ENCODE measurements around the gene SLC25A12.

The SLC25A12 gene

DNA sequence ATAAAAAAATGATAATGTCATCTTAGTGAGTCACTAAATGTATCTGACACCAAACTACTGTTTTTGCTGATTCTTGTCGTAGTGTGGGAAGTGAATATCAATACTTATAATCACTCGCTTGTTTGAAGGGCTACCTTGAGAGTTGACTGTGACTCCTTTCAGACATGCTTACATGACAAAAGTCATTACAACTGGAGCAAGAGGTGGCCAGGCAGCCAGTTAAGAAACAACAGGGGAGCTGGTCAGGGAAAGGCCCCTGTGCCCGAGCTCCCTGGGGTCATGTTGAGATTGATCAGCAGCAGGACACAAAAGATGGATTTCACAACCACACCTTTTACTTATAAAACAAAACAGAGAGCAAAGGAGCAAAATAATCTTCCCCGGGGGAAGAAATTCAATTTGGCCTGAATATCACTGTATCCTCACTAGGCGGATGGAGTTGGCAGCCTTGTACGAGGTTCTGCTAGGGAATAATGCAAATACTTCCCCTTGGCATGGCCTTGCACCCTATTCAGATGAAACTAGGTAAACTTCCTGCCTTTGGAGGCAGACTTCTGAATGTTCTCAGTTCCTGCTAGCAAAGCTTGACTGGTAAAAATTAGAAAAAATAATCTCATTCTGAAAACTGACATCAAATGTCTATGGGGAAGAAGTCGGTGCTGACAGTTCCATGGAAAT is 105.6 kb downstream of the SLC25A12 start:
- no peak for DNase-seq
- no peak overlapping the region for H3K14ac ChIP-seq (ENCODE audit: low read length)
- no peak overlapping the region for H2BK5ac ChIP-seq (ENCODE audit: low read depth, low read length, poor library complexity)
- no peaks in the 10 kb centered on the region for H3K79me2 ChIP-seq (ENCODE audit: control insufficient read depth, insufficient read depth, low read length, poor library complexity)
- H3K18ac ChIP-seq (ENCODE audit: low read length), result no peak overlapping the region
- no peak overlapping the region for H3K4me3 ChIP-seq (ENCODE audit: low read depth, low read length)
- H3K4me1 ChIP-seq (ENCODE audit: control insufficient read depth in 1 of 2, insufficient read depth in 2 of 2, low read length in 2 of 2), result peaks cover under 1 to 4% of the 10 kb centered on the region in 2 experiments
- no peak overlapping the region for H4K12ac ChIP-seq (ENCODE audit: low read depth, low read length)
- no peak overlapping the region for H3K4me2 ChIP-seq (ENCODE audit: low read length)
- no peaks in the 10 kb centered on the region for H3K27me3 ChIP-seq (ENCODE audit: insufficient read depth, low read length)
- no peaks in the 10 kb centered on the region for H3K79me1 ChIP-seq (ENCODE audit: low read length)
- H3K27ac ChIP-seq (ENCODE audit: low read depth, low read length), result no peak overlapping the region
- no peak overlapping the region for H2BK12ac ChIP-seq (ENCODE audit: low read length)
- H3K36me3 ChIP-seq (ENCODE audit: control insufficient read depth in 1 of 2, insufficient read depth in 2 of 2, low read length in 2 of 2), result peaks cover 0 to 3% of the 10 kb centered on the region in 2 experiments
- H3K4ac ChIP-seq (ENCODE audit: low read depth, low read length), result no peak overlapping the region
- H3K23ac ChIP-seq (ENCODE audit: low read length), result no peak overlapping the region
- H4K91ac ChIP-seq (ENCODE audit: low read depth, low read length), result no peak overlapping the region
- H3K9ac ChIP-seq (ENCODE audit: low read length), result no peak overlapping the region
- H2BK120ac ChIP-seq (ENCODE audit: insufficient read depth, low read length, poor library complexity), result no peak overlapping the region
- no peak overlapping the region for H2AFZ ChIP-seq (ENCODE audit: insufficient read depth, low read length, poor library complexity)
- WGBS (ENCODE audit: extremely low coverage, insufficient coverage, insufficient read length), result no CpG with 5 or more reads among the region's 7 CpGs
- no peaks in the 10 kb centered on the region for H3K9me3 ChIP-seq (ENCODE audit: insufficient read depth, low read depth, low read length)
- no peak overlapping the region for H4K8ac ChIP-seq (ENCODE audit: low read depth, low read length)
- H2AK5ac ChIP-seq (ENCODE audit: low read length), result no peak overlapping the region

DNA sequence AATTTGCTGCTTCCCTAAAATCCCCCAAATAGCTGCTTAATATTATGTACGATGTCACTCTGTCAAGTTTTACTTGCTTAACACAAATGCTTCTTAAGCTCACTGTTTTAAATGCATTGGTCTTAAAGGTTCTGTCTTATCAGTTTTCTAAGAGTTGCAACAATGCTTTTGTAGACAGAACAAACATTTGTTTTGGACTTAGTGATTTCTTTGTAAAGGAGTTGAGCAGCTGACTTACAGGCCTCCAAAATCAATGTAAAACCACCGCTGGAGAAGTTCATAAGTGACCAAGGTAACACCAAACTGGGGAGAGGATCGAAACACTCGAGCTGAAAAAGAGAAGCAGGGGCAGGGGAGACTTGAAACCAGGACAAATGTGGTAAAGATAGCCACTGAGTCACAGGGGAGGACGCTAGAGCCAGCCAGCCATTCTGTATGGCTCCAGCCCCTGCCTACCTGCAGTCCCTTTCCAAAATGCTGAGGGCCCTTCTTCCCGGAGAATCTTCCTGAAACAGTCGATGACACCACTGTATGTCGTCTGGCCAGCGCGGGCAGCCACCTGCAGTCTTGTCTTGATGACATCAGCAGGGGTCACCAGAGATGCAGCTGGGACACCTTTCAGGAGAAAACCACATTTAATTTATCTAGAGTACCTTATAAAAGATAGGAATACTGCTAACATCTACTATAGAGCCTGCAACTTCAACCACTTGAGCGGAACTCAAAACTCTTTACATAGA is 106.5 kb downstream of the SLC25A12 start:
- Histone ChIP-seq H3K9me3 (ENCODE audit: insufficient read depth, low read depth, low read length) (no peaks in the 10 kb centered on the region), H3K18ac (ENCODE audit: low read length) (no peak overlapping the region), H3K9ac (ENCODE audit: low read length) (no peak overlapping the region), H2AFZ (ENCODE audit: insufficient read depth, low read length, poor library complexity) (no peak overlapping the region), H2AK5ac (ENCODE audit: low read length) (no peak overlapping the region), H2BK12ac (ENCODE audit: low read length) (no peak overlapping the region), H2BK5ac (ENCODE audit: low read depth, low read length, poor library complexity) (no peak overlapping the region), H3K27ac (ENCODE audit: low read depth, low read length) (no peak overlapping the region), H3K79me1 (ENCODE audit: low read length) (no peaks in the 10 kb centered on the region), H4K91ac (ENCODE audit: low read depth, low read length) (no peak overlapping the region), H3K4ac (ENCODE audit: low read depth, low read length) (no peak overlapping the region), H4K8ac (ENCODE audit: low read depth, low read length) (no peak overlapping the region), H3K4me1 (ENCODE audit: control insufficient read depth in 1 of 2, insufficient read depth in 2 of 2, low read length in 2 of 2) (peaks cover 0 to 3% of the 10 kb centered on the region in 2 experiments), H3K4me3 (ENCODE audit: low read depth, low read length) (no peak overlapping the region), H3K27me3 (ENCODE audit: insufficient read depth, low read length) (no peaks in the 10 kb centered on the region), H4K12ac (ENCODE audit: low read depth, low read length) (no peak overlapping the region), H3K14ac (ENCODE audit: low read length) (no peak overlapping the region), H3K79me2 (ENCODE audit: control insufficient read depth, insufficient read depth, low read length, poor library complexity) (no peaks in the 10 kb centered on the region), H3K36me3 (ENCODE audit: control insufficient read depth in 1 of 2, insufficient read depth in 2 of 2, low read length in 2 of 2) (peaks cover 0 to 3% of the 10 kb centered on the region in 2 experiments), H3K23ac (ENCODE audit: low read length) (no peak overlapping the region), H2BK120ac (ENCODE audit: insufficient read depth, low read length, poor library complexity) (peak overlapping the region; percentile 6), H3K4me2 (ENCODE audit: low read length) (no peak overlapping the region)
- WGBS (ENCODE audit: extremely low coverage, insufficient coverage, insufficient read length), result no CpG with 5 or more reads among the region's 11 CpGs
- DNase-seq, result no peak

DNA sequence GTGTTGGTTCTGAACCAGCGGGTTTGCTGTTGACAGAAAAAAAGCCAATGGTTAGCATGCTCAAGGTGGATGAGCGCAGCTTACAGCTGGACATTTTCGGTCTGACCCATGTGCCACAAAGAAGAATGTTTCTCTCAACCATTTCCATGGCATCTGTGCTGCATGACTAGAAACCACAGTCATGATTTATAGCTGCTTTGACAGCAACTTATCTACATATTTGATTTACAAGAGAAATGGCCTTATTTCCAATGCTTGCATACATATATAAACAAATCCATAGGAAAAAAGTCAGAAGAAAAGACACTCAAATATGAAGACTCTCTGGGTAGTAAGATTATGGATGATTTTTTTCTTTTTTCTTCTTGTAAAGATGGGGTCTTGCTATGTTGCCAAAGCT is 108.6 kb downstream of the SLC25A12 start:
- H3K79me1 ChIP-seq (ENCODE audit: low read length), result no peaks in the 10 kb centered on the region
- H4K12ac ChIP-seq (ENCODE audit: low read depth, low read length), result no peak overlapping the region
- H3K23ac ChIP-seq (ENCODE audit: low read length), result no peak overlapping the region
- no peak overlapping the region for H4K91ac ChIP-seq (ENCODE audit: low read depth, low read length)
- H3K14ac ChIP-seq (ENCODE audit: low read length), result no peak overlapping the region
- no peak overlapping the region for H2AK5ac ChIP-seq (ENCODE audit: low read length)
- no peak overlapping the region for H3K18ac ChIP-seq (ENCODE audit: low read length)
- H3K9ac ChIP-seq (ENCODE audit: low read length), result peak overlapping the region; percentile 21
- H3K9me3 ChIP-seq (ENCODE audit: insufficient read depth, low read depth, low read length), result no peaks in the 10 kb centered on the region
- no peaks in the 10 kb centered on the region for H3K79me2 ChIP-seq (ENCODE audit: control insufficient read depth, insufficient read depth, low read length, poor library complexity)
- no peaks in the 10 kb centered on the region for H3K27me3 ChIP-seq (ENCODE audit: insufficient read depth, low read length)
- no peak overlapping the region for H3K4ac ChIP-seq (ENCODE audit: low read depth, low read length)
- no peak overlapping the region for H2AFZ ChIP-seq (ENCODE audit: insufficient read depth, low read length, poor library complexity)
- H3K4me2 ChIP-seq (ENCODE audit: low read length), result no peak overlapping the region
- H3K4me3 ChIP-seq (ENCODE audit: low read depth, low read length), result no peak overlapping the region
- DNase-seq, result no peak
- no CpG with 5 or more reads among the region's 3 CpGs for WGBS (ENCODE audit: extremely low coverage, insufficient coverage, insufficient read length)
- H2BK120ac ChIP-seq (ENCODE audit: insufficient read depth, low read length, poor library complexity), result no peak overlapping the region
- no peak overlapping the region for H3K27ac ChIP-seq (ENCODE audit: low read depth, low read length)
- no peak overlapping the region for H2BK5ac ChIP-seq (ENCODE audit: low read depth, low read length, poor library complexity)
- no peak overlapping the region for H2BK12ac ChIP-seq (ENCODE audit: low read length)
- peaks cover 0 to 3% of the 10 kb centered on the region in 2 experiments for H3K36me3 ChIP-seq (ENCODE audit: control insufficient read depth in 1 of 2, insufficient read depth in 2 of 2, low read length in 2 of 2)
- peaks cover 0 to 3% of the 10 kb centered on the region in 2 experiments for H3K4me1 ChIP-seq (ENCODE audit: control insufficient read depth in 1 of 2, insufficient read depth in 2 of 2, low read length in 2 of 2)
- H4K8ac ChIP-seq (ENCODE audit: low read depth, low read length), result no peak overlapping the region

DNA sequence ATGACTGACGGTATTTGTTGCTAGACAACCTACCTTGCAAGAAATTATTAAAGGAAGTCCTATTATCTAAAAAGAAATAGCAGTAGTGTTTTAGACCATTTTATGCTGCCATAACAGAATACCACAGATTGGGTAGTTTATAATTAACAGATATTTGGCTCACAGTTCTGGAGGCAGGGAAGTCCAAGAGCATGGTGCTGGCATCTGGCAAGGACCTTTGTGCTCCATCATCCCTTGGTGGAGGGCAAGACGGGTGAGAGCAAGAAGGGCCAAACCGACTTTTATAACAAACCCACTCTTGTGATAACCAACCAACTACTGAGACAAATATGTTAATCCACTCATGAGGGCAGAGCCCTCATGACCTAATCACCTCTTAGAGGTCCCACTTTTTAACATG is 115.5 kb downstream of the SLC25A12 start:
- Histone ChIP-seq H3K79me1 (ENCODE audit: low read length) (no peaks in the 10 kb centered on the region), H3K4me3 (ENCODE audit: low read depth, low read length) (no peak overlapping the region), H3K27me3 (ENCODE audit: insufficient read depth, low read length) (no peaks in the 10 kb centered on the region), H2AK5ac (ENCODE audit: low read length) (no peak overlapping the region), H3K9ac (ENCODE audit: low read length) (no peak overlapping the region), H2BK120ac (ENCODE audit: insufficient read depth, low read length, poor library complexity) (no peak overlapping the region), H4K91ac (ENCODE audit: low read depth, low read length) (no peak overlapping the region), H3K4ac (ENCODE audit: low read depth, low read length) (no peak overlapping the region), H2BK5ac (ENCODE audit: low read depth, low read length, poor library complexity) (no peak overlapping the region), H3K27ac (ENCODE audit: low read depth, low read length) (no peak overlapping the region), H3K18ac (ENCODE audit: low read length) (no peak overlapping the region), H4K8ac (ENCODE audit: low read depth, low read length) (no peak overlapping the region), H4K12ac (ENCODE audit: low read depth, low read length) (no peak overlapping the region), H3K36me3 (ENCODE audit: control insufficient read depth in 1 of 2, insufficient read depth in 2 of 2, low read length in 2 of 2) (peaks cover 0 to 1% of the 10 kb centered on the region in 2 experiments), H3K79me2 (ENCODE audit: control insufficient read depth, insufficient read depth, low read length, poor library complexity) (no peaks in the 10 kb centered on the region), H2AFZ (ENCODE audit: insufficient read depth, low read length, poor library complexity) (no peak overlapping the region), H3K4me2 (ENCODE audit: low read length) (no peak overlapping the region), H3K4me1 (ENCODE audit: control insufficient read depth in 1 of 2, insufficient read depth in 2 of 2, low read length in 2 of 2) (no peaks in the 10 kb centered on the region), H3K23ac (ENCODE audit: low read length) (no peak overlapping the region), H3K9me3 (ENCODE audit: insufficient read depth, low read depth, low read length) (peaks cover 2% of the 10 kb centered on the region), H3K14ac (ENCODE audit: low read length) (no peak overlapping the region), H2BK12ac (ENCODE audit: low read length) (no peak overlapping the region)
- WGBS (ENCODE audit: extremely low coverage, insufficient coverage, insufficient read length), result no CpG with 5 or more reads among the region's 3 CpGs
- no peak for DNase-seq

Measured in trophoblast cell (in vitro differentiated cells and primary cell).